Measurements from ENCODE around the gene EMB. TPM values are rescaled to one million over a fixed set of nuclear protein-coding genes. Genes with fewer than 3 reads are reported as not detected.

EMB gene
- 5.0 and 6.8 TPM in 2 replicates for total RNA-seq

DNA sequence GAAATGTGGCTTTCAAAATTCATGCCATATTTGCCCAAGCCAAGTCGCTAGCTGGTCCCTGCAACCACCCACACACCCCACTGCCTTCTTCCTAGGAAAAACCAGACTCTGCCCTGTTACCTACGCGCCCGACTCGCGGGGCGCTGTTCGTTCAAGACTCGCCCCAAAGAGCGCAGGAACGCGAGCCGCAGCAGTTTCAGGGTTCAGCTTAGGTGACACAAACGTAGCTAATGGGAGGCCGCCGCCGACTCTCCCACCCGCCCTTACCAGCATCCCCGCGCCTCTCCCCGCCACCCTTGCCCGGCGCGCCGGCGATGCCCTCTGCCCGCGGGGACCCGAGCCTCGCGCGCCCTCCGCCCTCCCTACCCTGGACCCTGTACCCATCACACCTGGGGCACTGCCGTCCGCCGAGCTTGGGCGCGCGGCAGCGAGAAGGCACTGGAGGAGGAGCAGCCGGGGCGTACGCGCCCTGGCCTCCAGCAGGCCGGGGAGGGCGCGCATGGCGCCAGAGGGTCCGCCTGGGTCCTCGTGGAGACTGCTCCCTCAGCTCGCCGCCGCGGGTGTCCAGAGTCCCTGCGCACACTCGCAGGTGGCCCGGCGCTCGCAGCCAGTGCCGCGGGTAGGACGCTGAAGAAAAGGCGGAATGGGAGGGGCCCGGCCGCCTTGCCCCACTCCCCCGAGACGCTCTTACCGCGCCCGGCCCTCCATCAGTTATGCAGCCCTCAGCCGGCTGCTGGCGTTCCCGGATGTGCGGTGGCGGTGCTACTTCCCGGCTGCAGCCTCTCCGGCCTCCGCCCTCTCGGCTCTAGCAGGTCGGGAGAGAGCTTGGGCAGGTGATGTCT lies at the start of gene EMB:
TSS of gene EMB (minus strand) at position 638 of the 842 bp plus-strand sequence. CDS start at position 501, 137 bp downstream.

Other genes starting within 250 kb of the EMB start
- gene PARP8, start 225.3 kb upstream of the EMB start, total RNA-seq: 11.1 and 16.1 TPM in 2 replicates